ENCODE measurements around the gene LASP1. TPM values are rescaled to one million over a fixed set of nuclear protein-coding genes. Genes with fewer than 3 reads are reported as not detected.
"Not testable (repeated sequence)": the region's sequence is repeated elsewhere in the genome, so short reads cannot be mapped to it uniquely, and the experiment has no call there.

Gene LASP1
- total RNA-seq, 2 experiments from 2014 or later: 119 to 144 TPM

GRCh38 chr17:38853292-38854219 is 16.3 kb upstream of the LASP1 start, which contains the start of gene RPL23:
TSS of gene RPL23 (minus strand) at chr17:38853721. CDS start at chr17:38853710, 11 bp downstream.
- intact Hi-C loops (cut with DNase I, micrococcal nuclease): loop anchor here (1.0 to 10.0 kb wide), 14 partner anchors 15 to 1127 kb away; partner anchors contain the start of genes CWC25 (in 2 of the 2), PSMB3 (in 2 of the 2), EPOP (in 1 of the 2) and FBXL20 (in 1 of the 2)
- ChIA-PET CTCF (interaction anchor here (0.5 to 3.1 kb wide), 13 partner anchors 14 to 348 kb away, joined by 3 to 9 read pairs (median 4); partner anchors contain the start of gene LASP1NB), POLR2A (interaction anchor here (0.5 to 3.0 kb wide), 15 partner anchors 9 to 614 kb away, joined by 3 to 36 read pairs (median 4); partner anchors contain the start of genes CWC25, LASP1 and MLLT6)
- H3K4me3 Mint-ChIP-seq: peak within 1 kb of the TSS; percentile 99
- H3K4me1 Mint-ChIP-seq: peaks cover 46% of the 10 kb centered on the region
- peak; percentile 87 for ATAC-seq
- H3K27me3 Mint-ChIP-seq: no peaks in the 10 kb centered on the region
- H3K36me3 Mint-ChIP-seq (ENCODE audit: low read depth): peaks cover 48% of the 10 kb centered on the region
- H3K27ac Mint-ChIP-seq: peak within 1 kb of the TSS; percentile 99
- peak; percentile 96 for DNase-seq
- no peaks in the 10 kb centered on the region for H3K9me3 Mint-ChIP-seq (ENCODE audit: low read depth)

- ChIA-PET CTCF (interaction anchor here (1.6 to 3.1 kb wide), 2 partner anchors 18 to 34 kb away, joined by 4 to 9 read pairs; no protein-coding TSS in a partner anchor), POLR2A (interaction anchor here (1.2 to 3.0 kb wide), 3 partner anchors 12 to 310 kb away, joined by 4 to 36 read pairs (median 7); partner anchors contain the start of gene LASP1)
- Mint-ChIP-seq H3K4me1 (peaks cover 33% of the 10 kb centered on the region), H3K27ac (peak overlapping the region; percentile 24), H3K36me3 (ENCODE audit: low read depth) (peaks cover 34% of the 10 kb centered on the region), H3K4me3 (peak overlapping the region; percentile 39)
- not testable (repeated sequence) for ATAC-seq; DNase-seq; H3K9me3 Mint-ChIP-seq (ENCODE audit: low read depth); H3K27me3 Mint-ChIP-seq
- intact Hi-C loops (cut with DNase I, micrococcal nuclease): loop anchor here in 1 of 2 experiments (10.0 kb wide), 1 partner anchor 180 kb away; the partner anchor contains the start of gene EPOP
Measured at GRCh38 chr17:38855101-38855714, 14.7 kb upstream of the LASP1 start.

GRCh38 chr17:38857271-38857670 is 12.6 kb upstream of the LASP1 start:
- ATAC-seq: no peak
- Mint-ChIP-seq H3K36me3 (ENCODE audit: low read depth) (peaks cover 13% of the 10 kb centered on the region), H3K9me3 (ENCODE audit: low read depth) (no peaks in the 10 kb centered on the region), H3K4me1 (peaks cover 15% of the 10 kb centered on the region), H3K27me3 (no peaks in the 10 kb centered on the region), H3K27ac (no peak overlapping the region), H3K4me3 (no peak overlapping the region)
- intact Hi-C loops (cut with DNase I, micrococcal nuclease): loop anchor here in 1 of 2 experiments (10.0 kb wide), 1 partner anchor 182 kb away; the partner anchor contains the start of gene EPOP
- no peak for DNase-seq
- POLR2A ChIA-PET: no interaction called here
- CTCF ChIA-PET: no interaction called here

GRCh38 chr17:38861399-38861843 is 8.4 kb upstream of the LASP1 start:
- POLR2A ChIA-PET: interaction anchor here (0.6 to 0.7 kb wide), 3 partner anchors 10 to 103 kb away, joined by 3 to 4 read pairs (median 3); no protein-coding TSS in a partner anchor
- CTCF ChIA-PET: interaction anchor here (0.7 to 0.8 kb wide), 3 partner anchors 15 to 52 kb away, joined by 3 to 4 read pairs (median 3); no protein-coding TSS in a partner anchor
- Mint-ChIP-seq H3K4me1 (no peaks in the 10 kb centered on the region), H3K27me3 (no peaks in the 10 kb centered on the region), H3K9me3 (ENCODE audit: low read depth) (no peaks in the 10 kb centered on the region), H3K27ac (no peak overlapping the region), H3K36me3 (ENCODE audit: low read depth) (no peaks in the 10 kb centered on the region), H3K4me3 (no peak overlapping the region)
- intact Hi-C loops (cut with DNase I, micrococcal nuclease): no loop called here
- DNase-seq (peak; percentile 63), ATAC-seq (peak; percentile 68)

- Mint-ChIP-seq H3K27me3 (peaks cover 2% of the 10 kb centered on the region), H3K9me3 (ENCODE audit: low read depth) (no peaks in the 10 kb centered on the region), H3K27ac (no peak overlapping the region), H3K4me1 (peaks cover 17% of the 10 kb centered on the region), H3K36me3 (ENCODE audit: low read depth) (peaks cover 4% of the 10 kb centered on the region), H3K4me3 (no peak overlapping the region)
- no peak for ATAC-seq
- intact Hi-C loops (cut with DNase I, micrococcal nuclease): no loop called here
- ChIA-PET POLR2A (no interaction called here), CTCF (interaction anchor here (0.7 kb wide), 1 partner anchor 63 kb away, joined by 3 read pairs; no protein-coding TSS in a partner anchor)
- DNase-seq: no peak
Measured at GRCh38 chr17:38864636-38865398, 5.0 kb upstream of the LASP1 start.

- Mint-ChIP-seq H3K27me3 (peaks cover 2% of the 10 kb centered on the region), H3K9me3 (ENCODE audit: low read depth) (no peaks in the 10 kb centered on the region), H3K36me3 (ENCODE audit: low read depth) (peaks cover 11% of the 10 kb centered on the region), H3K4me3 (peak overlapping the region; percentile 93), H3K27ac (peak overlapping the region; percentile 93), H3K4me1 (peaks cover 28% of the 10 kb centered on the region)
- ATAC-seq (no peak), DNase-seq (peak; percentile 85)
- ChIA-PET POLR2A (interaction anchor here (0.6 to 1.7 kb wide), 4 partner anchors 13 to 298 kb away, joined by 3 to 7 read pairs (median 4); partner anchors contain the start of gene RPL23), CTCF (interaction anchor here (0.7 to 1.6 kb wide), 11 partner anchors 10 to 298 kb away, joined by 3 to 6 read pairs (median 4); partner anchors contain the start of gene RPL23)
- intact Hi-C loops (cut with DNase I, micrococcal nuclease): no loop called here
Measured at GRCh38 chr17:38867179-38867967, 2.5 kb upstream of the LASP1 start.

GRCh38 chr17:38867968-38868816 is 1.7 kb upstream of the LASP1 start:
- H3K4me3 Mint-ChIP-seq: peak overlapping the region; percentile 93
- peaks cover 13% of the 10 kb centered on the region for H3K36me3 Mint-ChIP-seq (ENCODE audit: low read depth)
- H3K4me1 Mint-ChIP-seq: peaks cover 37% of the 10 kb centered on the region
- POLR2A ChIA-PET: interaction anchor here (0.6 to 3.2 kb wide), 6 partner anchors 14 to 297 kb away, joined by 3 to 36 read pairs (median 4); partner anchors contain the start of gene RPL23
- CTCF ChIA-PET: interaction anchor here (0.7 to 1.6 kb wide), 11 partner anchors 9 to 297 kb away, joined by 3 to 6 read pairs (median 4); partner anchors contain the start of gene RPL23
- peak overlapping the region; percentile 93 for H3K27ac Mint-ChIP-seq
- intact Hi-C loops (cut with DNase I, micrococcal nuclease): loop anchor here (1.0 to 2.0 kb wide), 3 partner anchors 15 to 193 kb away; partner anchors contain the start of genes EPOP (in 1 of the 2) and RPL23 (in 1 of the 2)
- peak; percentile 51 for DNase-seq
- H3K27me3 Mint-ChIP-seq: peaks cover 2% of the 10 kb centered on the region
- no peak for ATAC-seq
- H3K9me3 Mint-ChIP-seq (ENCODE audit: low read depth): no peaks in the 10 kb centered on the region

GRCh38 chr17:38868817-38869525 is 887 bp upstream of the LASP1 start:
- H3K9me3 Mint-ChIP-seq (ENCODE audit: low read depth): no peaks in the 10 kb centered on the region
- H3K4me1 Mint-ChIP-seq: peaks cover 44% of the 10 kb centered on the region
- POLR2A ChIA-PET: interaction anchor here (0.7 to 3.2 kb wide), 8 partner anchors 13 to 55 kb away, joined by 3 to 36 read pairs (median 4); partner anchors contain the start of gene RPL23

More at GRCh38 chr17:38868817-38869525, 887 bp upstream of the LASP1 start:
- peaks cover 14% of the 10 kb centered on the region for H3K36me3 Mint-ChIP-seq (ENCODE audit: low read depth)
- ATAC-seq (peak; percentile 56), DNase-seq (peak; percentile 95)
- CTCF ChIA-PET: interaction anchor here (0.6 to 2.2 kb wide), 8 partner anchors 14 to 284 kb away, joined by 3 to 9 read pairs (median 4); partner anchors contain the start of gene LASP1NB
- intact Hi-C loops (cut with DNase I, micrococcal nuclease): loop anchor here (1.0 to 2.0 kb wide), 9 partner anchors 16 to 285 kb away; partner anchors contain the start of genes CWC25 (in 2 of the 2), RPL23 (in 2 of the 2), EPOP (in 1 of the 2) and PIP4K2B (in 1 of the 2)
- H3K27me3 Mint-ChIP-seq: peaks cover 2% of the 10 kb centered on the region
- H3K4me3 Mint-ChIP-seq: peak overlapping the region; percentile 93
- peak overlapping the region; percentile 93 for H3K27ac Mint-ChIP-seq

Measured in activated CD4-positive, alpha-beta T cell treated with anti-CD3 and anti-CD28 coated beads for 36 hours (primary cell).